HEK293 (cell line): ENCODE results near the gene HGF.
"Not testable (repeated sequence)": the region's sequence is repeated elsewhere in the genome, so short reads cannot be mapped to it uniquely, and the experiment has no call there.

Experiments
- CTCF ChIP-seq: fragments of 450-650 bp; formaldehyde crosslinking; IDR thresholded peaks from 2 replicates; pipeline ENCODE4 v1.5.1; 2016; ENCODE audit warnings: missing biosample characterization, missing genetic modification characterization
- PBX3 ChIP-seq: sonication (generic); formaldehyde crosslinking; IDR thresholded peaks from 2 replicates; pipeline ENCODE4 v1.8.1; 2022; ENCODE audit warnings: mild to moderate bottlenecking, moderate library complexity, missing genetic modification reagents
- SETDB1 ChIP-seq: IDR thresholded peaks from one replicate; pipeline ENCODE4 v1.6.1; 2017; ENCODE audit warnings: mild to moderate bottlenecking, low read length, moderate library complexity, mixed read lengths; ENCODE audit not compliant: insufficient read length
- ZNF23 ChIP-seq: fragments of 450-650 bp; formaldehyde crosslinking; IDR thresholded peaks from 2 replicates; pipeline ENCODE4 v1.5.1; 2016; ENCODE audit warnings: missing biosample characterization, missing genetic modification characterization, borderline replicate concordance
- ZNF302 ChIP-seq: fragments of 450-650 bp; formaldehyde crosslinking; IDR thresholded peaks from 2 replicates; pipeline ENCODE4 v1.5.1; 2016; ENCODE audit warnings: missing biosample characterization, missing genetic modification characterization, low read depth
- ZNF416 ChIP-seq: fragments of 450-650 bp; formaldehyde crosslinking; IDR thresholded peaks from 2 replicates; pipeline ENCODE4 v1.5.1; 2016; ENCODE audit warnings: missing biosample characterization, missing genetic modification characterization
- ZNF639 ChIP-seq: fragments of 450-650 bp; formaldehyde crosslinking; IDR thresholded peaks from 2 replicates; pipeline ENCODE4 v1.5.1; 2016; ENCODE audit warnings: missing biosample characterization, missing genetic modification characterization
- TF ChIP-seq, protein P1 (sequence below): fragments of 450-650 bp; formaldehyde crosslinking; IDR thresholded peaks from 2 replicates; pipeline ENCODE4 v1.5.1; 2017; ENCODE audit warnings: missing biosample characterization, mild to moderate bottlenecking, missing genetic modification characterization, moderate library complexity

DNA sequence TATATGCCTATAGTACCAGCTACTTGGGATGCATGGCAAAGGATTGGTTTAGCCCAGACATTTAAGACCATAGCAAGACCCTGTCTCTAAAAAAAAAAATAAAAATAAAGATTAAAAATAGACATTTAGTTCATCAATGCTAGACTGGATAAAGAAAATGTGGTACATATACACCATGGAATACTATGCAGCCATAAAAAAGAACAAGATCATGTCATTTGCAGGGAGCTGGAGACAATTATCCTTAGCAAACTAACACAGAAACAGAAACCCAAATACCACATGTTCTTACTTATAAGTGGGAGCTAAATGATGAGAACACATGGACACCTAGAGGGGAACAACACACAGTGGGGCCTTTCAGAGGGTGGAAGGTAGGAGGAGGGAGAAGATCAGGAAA is 38.5 kb upstream of the HGF start:
- not testable (repeated sequence) for TF ChIP-seq CTCF; ZNF639 (tag by site-specific recombination); SETDB1; ZNF302 (tag by site-specific recombination); PBX3 (CRISPR knock-in tag); ZNF416 (tag by site-specific recombination); ZNF23 (tag by site-specific recombination)
- TF ChIP-seq, protein P1, sequence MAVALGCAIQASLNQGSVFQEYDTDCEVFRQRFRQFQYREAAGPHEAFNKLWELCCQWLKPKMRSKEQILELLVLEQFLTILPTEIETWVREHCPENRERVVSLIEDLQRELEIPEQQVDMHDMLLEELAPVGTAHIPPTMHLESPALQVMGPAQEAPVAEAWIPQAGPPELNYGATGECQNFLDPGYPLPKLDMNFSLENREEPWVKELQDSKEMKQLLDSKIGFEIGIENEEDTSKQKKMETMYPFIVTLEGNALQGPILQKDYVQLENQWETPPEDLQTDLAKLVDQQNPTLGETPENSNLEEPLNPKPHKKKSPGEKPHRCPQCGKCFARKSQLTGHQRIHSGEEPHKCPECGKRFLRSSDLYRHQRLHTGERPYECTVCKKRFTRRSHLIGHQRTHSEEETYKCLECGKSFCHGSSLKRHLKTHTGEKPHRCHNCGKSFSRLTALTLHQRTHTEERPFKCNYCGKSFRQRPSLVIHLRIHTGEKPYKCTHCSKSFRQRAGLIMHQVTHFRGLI (tag by site-specific recombination): not testable (repeated sequence)
